Lung (tissue), 12 donors: Measurements from ENCODE around the gene GNAT1. TPM values are rescaled to one million over a fixed set of nuclear protein-coding genes. Genes with fewer than 3 reads are reported as not detected.
A peak's percentile ranks its signal among the peaks of the same experiment; 100 is the strongest.

ENCODE experiments used
- ATAC-seq: fragments of 200-7000 bp; cut with Tn5 transposase; one replicate; pipeline ENCODE4 v1.9.1; 2020; ENCODE audit warnings: moderate number of reproducible peaks; ENCODE audit not compliant: insufficient read depth, low FRiP score
- DNase-seq, 3 donors: peaks; one replicate each; pipeline ENCODE4 v3.0.0-alpha.2; 2013 to 2017
- H3K27ac ChIP-seq, 2 donors: one replicate each; pipeline ENCODE4 v1.5.1; 2013; ENCODE audit warnings: mild to moderate bottlenecking in 2 of 2, moderate library complexity in 2 of 2, control low read depth in 1 of 2, inconsistent platforms in 1 of 2, low read depth in 1 of 2, low read length in 1 of 2
- H3K27me3 ChIP-seq, 3 donors: one replicate each; pipeline ENCODE4 v1.5.1; 2013; ENCODE audit warnings: low read length in 2 of 3; ENCODE audit not compliant: control insufficient read depth in 3 of 3, insufficient read depth in 3 of 3
- H3K36me3 ChIP-seq, 4 donors: one replicate each; pipeline ENCODE4 v1.5.1; 2013; ENCODE audit warnings: low read length in 4 of 4, mild to moderate bottlenecking in 1 of 4, moderate library complexity in 1 of 4; ENCODE audit not compliant: control insufficient read depth in 4 of 4, insufficient read depth in 4 of 4
- H3K4me1 ChIP-seq, 5 donors: one replicate each; pipeline ENCODE4 v1.5.1; 2013; ENCODE audit warnings: low read length in 5 of 5, mild to moderate bottlenecking in 2 of 5, moderate library complexity in 1 of 5; ENCODE audit not compliant: control insufficient read depth in 5 of 5, insufficient read depth in 5 of 5
- H3K4me3 ChIP-seq: one replicate; pipeline ENCODE4 v1.5.1; 2013; ENCODE audit warnings: mild to moderate bottlenecking, control low read depth, moderate library complexity
- H3K9ac ChIP-seq, 2 donors: one replicate each; pipeline ENCODE4 v1.5.1; 2013; ENCODE audit warnings: low read length in 2 of 2, control low read depth in 1 of 2; ENCODE audit not compliant: insufficient read depth in 1 of 2
- H3K9me3 ChIP-seq, 4 donors: one replicate each; pipeline ENCODE4 v1.5.1; 2013; ENCODE audit warnings: low read length in 3 of 4, mild to moderate bottlenecking in 1 of 4, moderate library complexity in 1 of 4; ENCODE audit not compliant: control insufficient read depth in 4 of 4, insufficient read depth in 3 of 4
- CTCF ChIP-seq: IDR thresholded peaks from 2 replicates; pipeline ENCODE4 v1.5.1; 2012; ENCODE audit warnings: mild to moderate bottlenecking; ENCODE audit errors: control extremely low read depth, extremely low read depth
- WGBS, 2 donors: extraction: QIAGEN DNeasy Blood & Tissue Kit; methylation state at CpG; one replicate each; pipeline ENCODE4 v1.1.7; 2013; 5-methylcytosine and 5-hydroxymethylcytosine counted together
- polyA plus RNA-seq, 2 donors: library from polyadenylated mRNA; stranded (reverse); fragments of 200-250 nt; gene quantifications; one replicate each; pipeline ENCODE4 v1.2.1, GENCODE V29; 2013
- total RNA-seq, 2 donors: library from RNA; depleted of rRNA in 1 of 2; stranded (reverse); fragments of >200 nt in 1 of 2; gene quantifications; one replicate each; pipeline ENCODE4 v1.2.1, GENCODE V29; 2014 to 2021
- donor health status: control.
- donor health status: control.
- donor health status: Bipolar disorder and iron deficiency.
- donor health status: healthy.
- donor health status: DM: yes; HTN: yes; CAD: no.

Gene GNAT1
- total and polyA plus RNA-seq, 4 donors = 0.05 to 0.16 TPM; not detected in 2

- WGBS, 2 donors = 4 to 6% methylated on average over 57 to 67 of the region's 67 CpGs
- no peak for TF ChIP-seq CTCF
- peak overlapping the region; percentile 24 for H3K4me3 ChIP-seq
- peaks cover 0 to 20% (median 8%) of the 10 kb centered on the region in 5 donors for H3K4me1 ChIP-seq
- no peaks in the 10 kb centered on the region for H3K9me3 ChIP-seq
- H3K27me3 ChIP-seq = peaks cover 0 to 3% (median 2%) of the 10 kb centered on the region in 3 donors
- no peak overlapping the region for H3K9ac ChIP-seq
- no peaks in the 10 kb centered on the region for H3K36me3 ChIP-seq
- ATAC-seq (no peak), DNase-seq (peak; percentile 47 to 48 (median 48))
- H3K27ac ChIP-seq = peak overlapping the region in 1 of 2 donors; percentile 43
Measured at GRCh38 chr3:50205413-50206276, 14.2 kb downstream of the GNAT1 start.

GRCh38 chr3:50207359-50208042 lies 16.1 kb downstream of the GNAT1 start:
- Histone ChIP-seq H3K9ac (no peak overlapping the region), H3K4me1 (peaks cover 0 to 20% (median 8%) of the 10 kb centered on the region in 5 donors), H3K36me3 (no peaks in the 10 kb centered on the region), H3K27ac (no peak overlapping the region), H3K9me3 (no peaks in the 10 kb centered on the region), H3K4me3 (no peak overlapping the region), H3K27me3 (peaks cover 0 to 3% (median 2%) of the 10 kb centered on the region in 3 donors)
- 94% methylated on average over 17 of the region's 17 CpGs for WGBS, 2 donors
- ATAC-seq (no peak), DNase-seq (no peak)
- TF ChIP-seq CTCF = no peak

GRCh38 chr3:50208677-50209344 lies 17.4 kb downstream of the GNAT1 start:
- peak overlapping the region in 1 of 2 donors; percentile 11 for H3K9ac ChIP-seq
- peak in 1 of 3 donors; percentile 39 for DNase-seq
- no peak for ATAC-seq

More at GRCh38 chr3:50208677-50209344, 17.4 kb downstream of the GNAT1 start:
- H3K4me1 ChIP-seq = peaks cover 0 to 16% (median 5%) of the 10 kb centered on the region in 5 donors
- H3K4me3 ChIP-seq = no peak overlapping the region
- no peaks in the 10 kb centered on the region for H3K9me3 ChIP-seq
- 80 to 86% methylated on average over 14 of the region's 14 CpGs for WGBS, 2 donors
- peaks cover 0 to 3% (median 2%) of the 10 kb centered on the region in 3 donors for H3K27me3 ChIP-seq
- no peaks in the 10 kb centered on the region for H3K36me3 ChIP-seq
- no peak for TF ChIP-seq CTCF
- no peak overlapping the region for H3K27ac ChIP-seq
